GM19240 (cell line): ENCODE data around the gene KIAA1586.
"Not testable (repeated sequence)": the region's sequence is repeated elsewhere in the genome, so short reads cannot be mapped to it uniquely, and the experiment has no call there.

Source experiments
- DNase-seq: peaks from one replicate; pipeline ENCODE4 v3.0.0; 2011; ENCODE audit warnings: low spot score; ENCODE audit not compliant: insufficient read length

Gene KIAA1586

DNA sequence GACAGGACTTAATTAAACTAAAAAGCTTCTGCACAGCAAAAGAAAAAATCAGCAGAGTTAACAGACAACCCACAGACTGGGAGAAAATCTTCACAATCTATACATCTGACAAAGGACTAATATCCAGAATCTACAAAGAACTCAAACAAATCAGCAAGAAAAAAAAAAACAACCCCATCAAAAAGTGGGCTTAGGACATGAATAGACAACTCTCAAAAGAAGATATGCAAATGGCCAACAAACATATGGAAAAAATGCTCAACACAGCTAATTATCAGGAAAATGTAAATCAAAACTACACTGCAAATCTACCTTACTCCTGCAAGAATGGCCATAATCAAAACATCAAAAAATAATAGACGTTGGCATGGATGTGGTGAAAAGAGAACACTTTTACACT is 2.4 kb upstream of the KIAA1586 start:
- not testable (repeated sequence) for DNase-seq

DNA sequence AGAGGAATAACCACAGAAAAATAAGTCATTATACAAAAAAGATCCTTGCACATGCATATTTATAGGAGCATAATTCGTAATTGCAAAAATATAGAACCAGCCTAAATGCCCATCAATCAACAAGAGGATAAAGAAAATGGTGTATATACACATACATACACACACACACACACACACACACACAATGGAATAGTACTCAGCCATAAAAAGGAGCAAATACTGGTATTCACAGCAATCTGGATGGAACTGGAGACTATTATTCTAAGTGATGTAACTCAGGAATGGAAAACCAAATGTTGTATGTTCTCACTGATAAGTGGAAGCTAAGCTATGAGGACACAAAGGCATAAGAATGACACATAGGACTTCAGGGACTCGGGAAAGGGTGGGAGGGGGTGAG is 1.9 kb upstream of the KIAA1586 start:
- no peak for DNase-seq

DNA sequence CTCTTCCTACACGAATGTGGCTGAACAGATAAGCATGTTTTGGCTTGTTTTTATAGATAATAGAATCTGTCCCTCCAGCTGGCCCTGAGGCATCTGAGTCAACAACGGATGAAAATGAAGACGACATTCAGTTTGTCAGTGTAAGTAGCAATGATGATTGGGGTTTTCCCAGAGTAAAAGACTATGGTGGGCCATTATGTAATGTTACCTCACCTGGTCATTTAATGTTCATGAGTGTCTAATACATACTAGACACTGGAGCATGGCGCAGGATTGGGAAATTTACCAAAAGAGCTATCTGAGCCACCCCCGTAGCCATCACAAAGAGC is 728 bp downstream of the KIAA1586 start:
- not testable (repeated sequence) for DNase-seq

DNA sequence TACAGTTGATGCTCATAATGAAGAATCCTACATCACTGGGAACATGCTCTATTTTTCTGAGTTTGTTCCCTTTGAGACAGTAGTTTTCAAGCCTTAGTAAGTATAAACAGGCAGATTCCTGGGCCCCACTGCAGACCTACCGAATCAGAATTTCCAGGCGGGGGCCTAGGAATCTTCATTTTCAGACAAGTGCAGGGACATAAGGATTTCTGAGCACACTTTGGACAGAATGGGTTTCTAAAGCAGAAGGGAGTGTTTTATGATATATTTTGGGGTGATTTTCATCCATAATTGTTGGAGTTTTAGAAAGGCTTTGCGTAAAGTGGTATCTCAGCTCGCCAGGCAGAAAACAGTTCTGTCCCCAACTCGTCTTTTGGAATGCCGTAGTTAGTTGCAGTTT is 1.4 kb downstream of the KIAA1586 start:
- not testable (repeated sequence) for DNase-seq

DNA sequence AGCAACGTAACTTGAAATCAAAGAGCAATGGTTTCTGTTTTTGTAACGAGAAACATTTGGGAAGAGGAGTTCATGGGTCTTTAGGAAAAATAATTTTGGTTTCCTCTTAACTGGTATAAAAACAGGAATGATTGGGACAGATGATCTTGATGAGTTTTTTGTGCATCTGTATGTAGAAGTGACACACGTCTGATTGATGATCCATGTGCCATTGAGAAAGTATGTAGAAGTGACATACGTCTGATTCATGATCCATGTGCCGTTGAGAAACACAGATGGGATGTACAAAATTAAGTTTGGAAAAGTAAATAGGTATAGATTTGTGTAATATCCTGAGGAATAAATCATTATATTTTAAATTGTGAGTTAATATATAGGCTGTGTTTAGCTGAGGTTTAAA is 2.1 kb downstream of the KIAA1586 start:
- no peak for DNase-seq

DNA sequence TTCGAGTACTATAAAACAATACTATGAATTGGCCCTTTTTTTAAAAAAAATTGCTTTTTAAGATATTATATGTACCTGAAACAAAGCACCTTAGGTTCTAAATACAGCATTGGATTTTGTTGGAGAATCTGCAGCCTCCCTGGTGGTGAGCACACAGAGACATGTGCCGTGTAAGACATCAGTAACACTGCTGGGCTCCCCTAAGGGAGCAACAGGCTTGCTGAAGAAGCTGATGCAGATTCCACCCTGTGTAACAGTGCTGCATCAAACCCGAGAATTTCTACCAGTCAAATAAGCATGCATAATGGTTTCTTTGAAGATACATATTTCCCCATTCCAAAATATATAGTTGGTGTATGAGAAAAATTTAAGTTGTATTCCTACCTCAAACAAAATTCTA is 17.4 kb downstream of the KIAA1586 start:
- no peak for DNase-seq

DNA sequence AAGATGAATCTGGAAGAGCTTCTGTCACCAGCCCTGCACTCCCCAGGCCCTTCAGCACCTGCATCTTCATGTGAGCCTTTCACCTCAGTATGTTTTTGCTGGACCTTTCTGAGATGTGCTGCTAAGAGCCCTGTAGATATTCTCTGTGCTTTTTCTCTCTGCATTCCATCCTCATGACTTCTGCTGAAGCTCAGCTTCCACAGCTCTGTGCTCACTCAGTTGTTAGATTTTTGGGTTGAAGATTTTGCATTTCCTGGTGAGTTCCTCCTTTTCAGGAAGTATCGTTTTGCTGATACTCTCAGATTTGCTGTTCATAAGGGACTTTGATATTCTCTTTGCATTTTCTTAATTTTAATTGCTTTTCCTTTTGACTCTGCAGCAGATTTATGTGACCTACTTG is 18.3 kb downstream of the KIAA1586 start:
- no peak for DNase-seq

DNA sequence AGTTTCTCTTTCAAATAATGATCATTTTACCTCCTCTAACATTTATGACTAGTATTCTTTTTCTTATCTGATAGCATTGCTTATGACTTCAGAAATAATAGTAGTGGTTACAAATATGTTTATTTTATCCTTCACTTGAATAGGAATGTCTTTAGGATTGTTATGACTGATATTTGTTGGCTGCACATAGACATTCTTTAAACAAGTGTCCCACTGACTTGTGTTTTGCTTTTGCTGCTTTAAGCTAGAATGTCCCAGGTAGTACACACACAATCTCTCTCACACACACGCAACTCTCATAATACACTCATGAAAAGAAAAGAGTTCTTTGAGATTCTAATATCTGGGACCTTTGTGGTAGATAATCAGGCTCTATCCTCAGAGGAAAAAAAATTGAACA is 21.6 kb downstream of the KIAA1586 start:
- DNase-seq, result no peak

DNA sequence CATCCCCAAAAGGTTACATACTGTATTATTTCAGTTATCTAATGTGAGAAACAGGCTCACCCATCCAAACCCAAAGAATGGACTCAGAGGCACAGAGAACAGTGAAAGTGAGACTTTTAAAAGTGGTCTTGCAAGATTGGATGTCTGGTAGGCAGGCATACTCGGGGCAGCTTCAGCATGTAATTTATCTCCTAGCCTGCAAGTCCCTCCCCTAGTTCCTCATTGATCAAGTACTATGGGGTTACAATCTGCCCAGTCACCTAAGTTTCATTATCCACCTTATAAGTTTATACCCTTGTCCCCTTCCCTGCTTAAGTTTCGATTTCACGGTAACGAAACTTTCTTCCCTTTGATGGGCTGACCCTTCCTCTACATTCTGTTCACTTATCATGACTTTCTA is 22.7 kb downstream of the KIAA1586 start:
- no peak for DNase-seq

DNA sequence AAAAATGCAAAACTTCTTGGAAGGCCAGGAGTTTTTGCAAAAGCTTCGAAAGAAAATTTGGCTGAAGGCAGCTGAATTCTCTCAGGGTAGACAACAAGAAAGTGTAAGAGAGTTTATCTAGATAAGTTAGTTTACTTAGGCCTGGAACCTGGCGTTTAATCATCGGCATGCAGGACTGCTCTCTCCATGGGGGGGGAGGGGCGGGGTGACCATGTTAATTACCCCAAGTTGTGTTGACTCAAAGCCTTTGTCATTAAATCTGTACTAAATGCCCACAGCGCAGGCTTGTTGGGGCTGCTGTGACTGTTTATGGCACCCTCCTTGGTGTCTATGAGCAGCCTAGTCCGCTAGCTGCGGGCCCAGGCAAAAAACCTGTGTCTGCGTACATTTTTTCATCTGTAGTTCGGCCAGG is 23.4 kb downstream of the KIAA1586 start:
- DNase-seq, result no peak

DNA sequence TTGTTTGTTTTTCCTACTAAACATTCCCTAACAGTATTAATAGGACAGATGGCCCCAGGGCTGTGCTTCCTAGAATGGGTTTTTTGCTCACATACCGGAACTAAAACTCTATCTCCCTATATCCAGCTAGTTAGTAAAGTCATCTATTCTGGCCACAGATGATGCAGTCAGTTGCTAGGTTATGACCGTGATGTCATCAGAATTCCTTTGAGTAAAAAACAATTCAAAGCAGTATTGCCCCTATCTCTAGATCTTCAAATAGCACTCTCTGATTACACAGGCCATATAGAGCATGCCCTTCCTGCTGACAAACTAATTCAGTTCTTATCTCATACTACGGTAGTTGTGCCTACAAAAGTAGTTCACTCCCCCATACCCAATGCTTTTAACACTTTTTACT is 25.6 kb downstream of the KIAA1586 start:
- no peak for DNase-seq

DNA sequence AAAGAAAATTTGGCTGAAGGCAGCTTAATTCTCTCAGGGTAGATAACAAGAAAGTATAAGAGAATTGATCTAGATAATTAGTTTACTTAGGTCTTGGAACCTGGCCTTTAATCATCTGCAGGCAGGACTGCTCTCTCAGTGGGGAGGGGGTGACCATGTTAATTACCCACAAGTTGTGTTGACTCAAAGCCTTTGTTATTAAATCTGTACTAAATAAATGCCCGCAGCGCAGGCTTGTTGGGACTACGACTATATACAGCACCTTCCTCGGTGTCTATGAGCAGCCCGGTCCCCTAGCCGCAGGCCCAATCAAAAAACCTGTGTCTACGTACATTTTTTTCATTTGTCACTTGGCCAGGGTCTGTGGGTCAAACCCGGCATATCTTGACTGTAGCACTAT is 27.9 kb downstream of the KIAA1586 start:
- no peak for DNase-seq

DNA sequence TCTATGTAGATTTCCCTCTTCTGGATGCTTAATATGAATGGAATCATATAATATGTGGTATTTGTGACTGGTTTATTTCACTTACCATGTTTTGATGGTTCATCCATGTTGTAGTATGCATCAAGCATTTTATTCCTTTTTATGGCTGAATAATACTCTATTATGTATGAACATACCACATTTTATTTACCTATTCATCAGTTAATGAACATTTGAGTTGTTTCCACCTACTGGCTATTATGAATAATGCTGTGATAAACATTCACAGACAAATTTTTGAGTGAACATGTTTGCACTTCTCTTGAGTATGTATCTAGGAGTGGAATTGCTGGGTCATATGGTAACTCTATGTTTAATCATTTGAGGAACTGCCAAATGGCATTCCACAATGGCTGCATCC is 28.6 kb downstream of the KIAA1586 start:
- DNase-seq, result no peak

DNA sequence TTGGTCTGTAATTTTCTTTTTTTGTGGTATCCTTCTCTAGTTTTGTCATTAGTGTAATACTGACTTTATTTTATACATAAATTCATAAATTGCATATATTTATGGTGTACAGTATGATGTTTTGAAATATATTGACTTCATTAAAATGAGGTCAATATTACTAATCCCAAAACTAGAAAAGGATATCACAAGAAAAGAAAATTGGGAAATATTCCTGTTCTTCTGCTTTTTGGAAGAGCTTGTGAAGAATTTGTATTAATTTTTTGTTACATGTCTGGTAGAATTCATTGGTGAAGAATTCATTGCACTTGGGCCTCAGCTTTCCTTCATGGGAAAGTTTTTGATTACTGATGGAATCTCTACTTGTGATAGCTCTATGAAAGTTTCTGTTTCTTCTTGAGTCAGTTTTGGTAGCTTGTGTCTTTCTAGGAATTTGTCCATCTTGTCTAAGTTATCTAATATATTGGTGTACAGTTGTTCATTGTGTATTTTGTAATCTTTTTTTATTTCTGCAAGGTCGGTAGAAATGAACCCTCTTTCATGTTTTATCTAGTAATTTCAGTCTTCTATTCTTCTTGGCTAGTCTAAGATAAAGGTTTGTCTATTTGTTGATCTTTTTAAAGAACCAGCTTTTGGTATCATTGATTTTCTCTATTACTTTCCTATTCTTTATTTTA is 32.2 kb downstream of the KIAA1586 start:
- DNase-seq, result no peak

DNA sequence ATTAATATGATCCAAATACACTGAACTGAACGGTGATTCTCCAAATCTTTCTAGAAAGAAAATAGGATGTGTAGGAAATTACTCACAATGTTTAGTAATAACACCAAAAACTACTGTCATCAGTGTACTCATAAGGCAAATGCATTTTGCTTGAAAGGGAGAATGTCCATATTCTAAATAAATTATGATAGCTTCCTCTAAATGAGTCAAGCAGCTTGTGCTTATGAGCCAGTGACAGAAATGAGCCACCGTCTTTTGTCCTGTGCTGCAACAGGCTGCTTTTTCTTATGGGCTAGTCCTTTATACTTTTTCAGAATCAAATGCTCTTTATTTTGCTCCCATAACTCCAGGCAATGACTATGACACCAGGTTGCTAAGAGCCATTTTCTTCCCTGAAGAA is 39.0 kb downstream of the KIAA1586 start:
- DNase-seq, result no peak

DNA sequence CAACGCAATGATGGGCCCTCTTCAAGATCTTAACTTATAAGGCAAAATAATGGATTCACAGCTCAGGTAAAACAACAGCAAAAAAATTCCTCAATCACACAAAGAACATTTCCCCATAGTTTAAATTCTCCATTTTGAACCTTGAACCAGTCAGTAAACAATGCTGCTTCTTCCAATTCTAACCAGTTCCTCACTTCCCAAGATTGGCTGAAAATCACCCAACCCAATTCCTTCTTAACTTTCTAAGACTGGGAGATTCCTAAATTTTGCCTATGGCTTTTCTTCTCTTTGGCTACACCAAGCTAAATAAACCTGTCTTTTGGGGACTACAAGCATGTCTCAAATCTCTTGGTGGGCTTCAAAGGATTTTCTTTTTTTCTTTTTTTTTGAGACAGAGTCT is 40.4 kb downstream of the KIAA1586 start:
- DNase-seq, result no peak

DNA sequence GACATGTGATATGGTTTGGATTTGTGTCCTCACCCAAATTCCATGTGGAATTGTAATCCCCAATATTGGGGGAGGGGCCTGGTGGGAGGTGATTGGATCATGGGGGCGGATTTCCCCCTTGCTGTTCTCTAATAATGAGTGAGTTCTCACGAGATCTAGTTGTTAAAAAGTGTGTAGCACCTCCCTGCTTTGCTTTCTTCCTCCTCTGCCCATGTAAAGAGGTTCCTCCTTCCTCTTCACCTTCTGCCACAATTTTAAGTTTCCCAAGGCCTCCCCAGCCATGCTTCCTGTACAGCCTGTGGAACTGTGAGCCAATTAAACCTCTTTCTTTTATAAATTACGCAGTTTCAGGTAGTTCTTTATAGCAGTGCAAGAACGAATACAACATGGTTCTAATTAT is 41.4 kb downstream of the KIAA1586 start:
- DNase-seq, result no peak

DNA sequence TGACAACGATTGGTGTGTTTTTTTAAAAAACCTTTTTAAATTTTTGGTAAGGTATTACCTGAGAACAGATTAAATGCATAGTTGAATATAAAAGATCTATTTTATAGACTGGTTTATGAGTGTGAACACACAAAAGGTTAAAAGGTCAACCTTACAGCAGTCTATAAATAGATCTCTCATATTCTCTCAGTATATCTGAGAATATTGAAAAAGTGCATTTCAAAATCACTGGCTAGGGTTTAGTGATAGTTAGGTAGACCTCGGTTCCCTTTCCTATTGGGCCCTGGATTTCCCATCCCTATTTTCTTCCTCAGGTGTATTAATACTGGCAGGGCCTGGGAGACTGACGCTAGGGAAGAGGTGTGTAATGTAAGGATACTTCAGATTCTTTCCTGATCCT is 42.8 kb downstream of the KIAA1586 start:
- no peak for DNase-seq

DNA sequence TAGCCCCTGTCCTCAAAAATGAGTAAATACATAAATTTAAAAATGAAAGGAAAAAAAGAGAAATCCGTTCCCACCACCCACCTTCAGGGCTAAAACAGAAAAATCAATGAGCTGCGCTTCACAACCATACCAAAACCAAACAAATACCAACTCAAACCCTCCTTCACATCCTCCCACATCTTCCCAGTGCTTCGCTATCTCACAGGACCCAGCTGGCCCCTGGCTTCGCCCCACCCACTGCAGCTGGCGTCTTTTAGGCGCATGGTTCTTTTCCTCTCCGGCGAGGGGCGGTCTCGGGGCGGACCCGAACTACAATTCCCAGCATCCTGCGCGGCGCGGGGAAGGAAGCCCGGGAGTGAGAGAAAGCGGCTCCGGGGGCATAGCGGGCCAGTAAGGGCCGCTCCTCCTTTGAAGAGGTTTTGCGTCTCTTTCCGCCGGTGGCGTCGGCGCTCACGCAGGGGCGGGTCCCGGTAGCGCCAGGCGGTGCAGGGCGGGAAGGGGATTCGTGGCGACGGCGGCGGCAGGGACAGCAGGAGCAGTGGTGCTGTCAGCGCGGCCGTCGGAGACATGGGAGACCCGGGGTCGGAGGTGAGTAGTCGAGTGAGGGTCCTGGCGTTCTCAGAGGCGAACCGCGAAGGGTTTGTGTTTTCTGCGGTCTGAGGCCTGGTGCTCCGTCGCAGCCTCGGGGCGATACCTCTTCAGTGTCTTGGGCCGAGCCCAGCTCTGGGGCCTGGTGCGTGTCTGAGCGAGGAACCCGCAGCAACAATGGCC is 43.4 kb downstream of the KIAA1586 start, which contains the start of gene ZNF451:
Gene ZNF451, plus strand, starts transcription at position 502 of the 771 bp plus-strand sequence. Its CDS starts 66 bp downstream, at position 568.
- DNase-seq, result peak; percentile 90

DNA sequence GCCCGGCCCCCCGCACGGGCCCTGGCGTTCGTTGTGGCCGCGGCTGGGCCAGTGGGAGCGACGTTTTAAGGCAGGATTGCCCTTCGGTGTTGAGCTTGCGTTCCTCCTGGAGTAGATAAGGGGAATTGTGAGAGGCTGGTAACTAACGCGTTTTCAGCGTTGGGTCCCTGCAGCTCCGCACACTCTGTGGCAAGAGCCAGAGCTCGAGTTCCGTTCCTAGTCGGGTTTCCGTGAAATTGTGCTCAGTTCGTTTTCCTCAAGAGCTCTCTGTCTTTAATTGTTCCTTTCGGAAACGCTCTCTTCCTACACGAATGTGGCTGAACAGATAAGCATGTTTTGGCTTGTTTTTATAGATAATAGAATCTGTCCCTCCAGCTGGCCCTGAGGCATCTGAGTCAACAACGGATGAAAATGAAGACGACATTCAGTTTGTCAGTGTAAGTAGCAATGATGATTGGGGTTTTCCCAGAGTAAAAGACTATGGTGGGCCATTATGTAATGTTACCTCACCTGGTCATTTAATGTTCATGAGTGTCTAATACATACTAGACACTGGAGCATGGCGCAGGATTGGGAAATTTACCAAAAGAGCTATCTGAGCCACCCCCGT is 44.1 kb downstream of the KIAA1586 start:
- DNase-seq, result not testable (repeated sequence)

DNA sequence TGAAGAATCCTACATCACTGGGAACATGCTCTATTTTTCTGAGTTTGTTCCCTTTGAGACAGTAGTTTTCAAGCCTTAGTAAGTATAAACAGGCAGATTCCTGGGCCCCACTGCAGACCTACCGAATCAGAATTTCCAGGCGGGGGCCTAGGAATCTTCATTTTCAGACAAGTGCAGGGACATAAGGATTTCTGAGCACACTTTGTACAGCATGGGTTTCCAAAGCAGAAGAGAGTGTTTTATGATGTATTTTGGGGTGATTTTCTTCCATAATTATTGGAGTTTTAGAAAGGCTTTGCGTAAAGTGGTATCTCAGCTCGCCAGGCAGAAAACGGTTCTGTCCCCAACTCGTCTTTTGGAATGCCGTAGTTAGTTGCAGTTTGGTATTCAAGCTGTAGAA is 44.9 kb downstream of the KIAA1586 start:
- DNase-seq, result not testable (repeated sequence)

DNA sequence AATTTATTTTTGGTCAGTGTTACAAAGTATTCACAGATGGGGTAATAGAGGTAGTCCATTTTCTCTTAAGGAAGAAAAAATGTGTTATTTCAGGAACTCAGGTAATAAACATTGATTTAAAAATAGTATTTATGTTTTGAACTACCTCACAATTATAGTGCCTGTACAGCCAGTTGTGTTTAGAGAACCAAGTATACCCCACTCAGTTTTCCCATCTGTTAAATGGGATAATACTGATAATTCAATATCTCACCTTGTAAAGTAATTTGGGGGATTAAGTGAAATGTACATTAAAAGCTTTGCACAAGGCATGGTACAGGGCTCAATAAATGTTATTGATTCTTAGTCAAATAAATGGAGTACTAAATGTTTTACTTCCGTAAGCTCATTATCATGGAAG is 48.2 kb downstream of the KIAA1586 start:
- DNase-seq, result no peak

DNA sequence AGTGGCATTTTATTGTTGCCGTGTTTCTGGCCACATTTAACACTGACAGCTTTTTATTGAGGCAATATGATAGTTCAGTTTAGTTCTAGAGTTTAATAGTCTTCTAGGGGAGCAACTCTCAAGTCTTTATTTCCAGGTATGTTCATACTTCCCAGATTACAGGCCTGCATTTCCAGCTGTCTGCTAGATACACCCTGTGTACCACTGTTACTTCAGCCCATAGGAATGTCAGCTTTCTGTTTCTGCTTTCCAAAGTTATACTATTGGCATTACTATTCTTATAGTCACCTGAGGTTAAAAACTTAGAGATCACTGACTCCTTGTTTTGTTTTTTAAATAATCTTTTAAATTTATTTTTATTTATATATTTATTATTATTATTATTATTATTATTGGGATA is 51.1 kb downstream of the KIAA1586 start:
- no peak for DNase-seq
